H7 (cell line): ENCODE measurements around the gene GSN. TPM values are rescaled to one million over a fixed set of nuclear protein-coding genes. Genes with fewer than 3 reads are reported as not detected.

Source experiments
- DNase-seq: peaks from one replicate; pipeline ENCODE4 v3.0.0; 2012
- H3K27me3 ChIP-seq: 2 replicates; pipeline ENCODE4 v1.6.0; 2011; ENCODE audit warnings: mild to moderate bottlenecking, low read length; ENCODE audit not compliant: control insufficient read depth, insufficient read depth
- H3K36me3 ChIP-seq: replicated peaks from 2 replicates; pipeline ENCODE4 v1.5.1; 2011; ENCODE audit warnings: low read length; ENCODE audit not compliant: control insufficient read depth, insufficient read depth
- H3K4me3 ChIP-seq: 2 replicates; pipeline ENCODE4 v1.5.1; 2011; ENCODE audit warnings: low read depth, mild to moderate bottlenecking, control low read depth, low read length, moderate library complexity; ENCODE audit not compliant: insufficient read depth
- total RNA-seq: library from RNA; depleted of rRNA; stranded (reverse); fragments of >200 nt; shearing (Covaris generic); gene quantifications from 2 replicates; pipeline ENCODE4 v1.2.3, GENCODE V29; 2014

The GSN gene
- total RNA-seq, 1 experiment from 2014 or later, result 73.0 TPM

DNA sequence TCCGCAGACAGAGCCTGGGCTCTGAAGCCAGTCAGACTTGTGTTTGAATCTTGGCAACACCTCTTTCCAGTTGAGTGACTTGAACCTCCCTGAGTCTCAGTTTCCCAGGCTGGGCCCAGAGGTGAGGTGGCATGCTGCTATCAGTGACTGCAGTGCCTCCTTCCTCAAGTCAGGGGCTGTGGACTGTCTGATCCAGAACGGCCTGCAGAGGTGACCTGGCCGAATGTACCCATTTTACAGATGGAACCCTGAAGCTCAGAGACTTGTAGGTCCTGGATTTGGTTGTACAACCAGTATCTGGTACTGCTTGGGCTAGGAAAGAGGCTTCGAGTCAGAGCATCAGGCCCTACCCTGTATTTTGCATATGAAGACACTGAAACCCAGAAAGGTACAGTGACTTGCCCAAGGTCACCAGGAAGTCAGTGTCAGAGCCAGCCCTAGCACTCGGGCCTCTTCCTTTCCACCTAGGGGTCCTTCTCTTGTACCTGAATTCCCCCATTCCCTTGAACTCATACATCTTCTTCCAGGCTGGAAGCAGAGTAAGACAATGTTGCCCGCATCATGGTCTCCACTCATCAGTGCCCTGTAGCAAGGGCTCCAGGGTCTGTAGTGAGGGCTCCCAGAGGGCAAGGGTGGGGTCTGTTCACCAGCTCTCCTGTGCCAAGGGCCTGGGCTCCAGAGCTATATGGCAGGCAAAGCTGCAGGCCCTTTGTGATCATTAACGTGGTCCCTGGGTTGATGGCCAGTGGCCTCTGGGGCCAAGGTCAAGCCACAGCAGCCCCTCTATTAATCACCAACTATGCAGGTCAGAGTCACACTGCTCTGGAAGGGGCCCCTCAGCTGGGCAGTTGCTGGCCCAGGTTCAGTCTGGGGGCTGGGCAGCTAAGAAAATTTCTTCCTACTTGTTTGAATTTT lies 28.5 kb downstream of the GSN start:
- DNase-seq, result no peak
- H3K27me3 ChIP-seq, result peaks cover 18% of the 10 kb centered on the region
- no peaks in the 10 kb centered on the region for H3K36me3 ChIP-seq
- H3K4me3 ChIP-seq, result no peak overlapping the region

DNA sequence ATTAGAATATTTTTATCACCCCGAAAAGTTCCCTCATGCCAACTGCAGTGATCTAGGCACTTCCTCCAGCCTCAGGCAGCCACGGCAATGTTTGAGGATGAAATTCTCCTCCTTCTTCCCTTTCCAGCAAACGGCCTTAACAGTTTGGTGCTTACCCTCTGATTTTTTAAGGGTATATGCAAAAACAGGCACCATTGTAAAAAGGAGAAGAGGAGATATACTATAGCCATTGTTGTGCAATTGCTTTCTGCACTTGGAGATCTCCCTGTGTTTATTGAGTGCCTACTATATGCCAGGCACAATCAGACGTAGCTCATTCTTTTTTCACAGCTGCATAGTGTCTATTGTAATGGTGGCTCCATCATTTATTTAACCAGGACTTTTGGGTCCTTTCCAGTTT lies 29.4 kb downstream of the GSN start:
- H3K4me3 ChIP-seq, result no peak overlapping the region
- H3K27me3 ChIP-seq, result peaks cover 17% of the 10 kb centered on the region
- no peak for DNase-seq
- H3K36me3 ChIP-seq, result no peaks in the 10 kb centered on the region

DNA sequence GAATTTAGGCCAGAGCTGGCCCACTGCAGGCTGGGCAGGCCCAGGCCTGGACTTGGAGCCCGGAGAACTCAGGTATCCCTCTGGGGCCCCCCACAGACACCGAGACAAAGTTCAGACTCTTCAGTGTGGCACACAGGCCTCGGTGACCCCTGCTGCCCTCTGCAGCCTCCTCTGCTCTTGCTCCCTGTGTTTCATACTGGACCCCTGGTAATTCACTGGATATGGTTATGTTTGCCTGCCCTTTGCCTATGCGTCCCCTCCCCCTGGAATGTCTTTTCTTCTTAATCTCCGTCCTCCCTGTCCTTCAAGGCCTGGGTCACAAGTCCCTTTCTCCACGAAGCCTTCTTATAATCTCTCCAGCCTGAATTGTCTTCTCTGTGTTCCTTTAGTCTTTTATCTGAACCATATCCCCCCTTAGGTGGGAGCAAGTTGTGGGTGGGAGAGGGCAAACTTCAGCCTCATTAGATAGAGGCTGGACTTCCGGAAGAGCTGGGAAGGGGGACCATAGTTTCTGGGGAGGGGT lies 30.1 kb downstream of the GSN start:
- DNase-seq, result peak; percentile 60
- H3K36me3 ChIP-seq, result no peaks in the 10 kb centered on the region
- H3K27me3 ChIP-seq, result peaks cover 17% of the 10 kb centered on the region
- H3K4me3 ChIP-seq, result no peak overlapping the region

DNA sequence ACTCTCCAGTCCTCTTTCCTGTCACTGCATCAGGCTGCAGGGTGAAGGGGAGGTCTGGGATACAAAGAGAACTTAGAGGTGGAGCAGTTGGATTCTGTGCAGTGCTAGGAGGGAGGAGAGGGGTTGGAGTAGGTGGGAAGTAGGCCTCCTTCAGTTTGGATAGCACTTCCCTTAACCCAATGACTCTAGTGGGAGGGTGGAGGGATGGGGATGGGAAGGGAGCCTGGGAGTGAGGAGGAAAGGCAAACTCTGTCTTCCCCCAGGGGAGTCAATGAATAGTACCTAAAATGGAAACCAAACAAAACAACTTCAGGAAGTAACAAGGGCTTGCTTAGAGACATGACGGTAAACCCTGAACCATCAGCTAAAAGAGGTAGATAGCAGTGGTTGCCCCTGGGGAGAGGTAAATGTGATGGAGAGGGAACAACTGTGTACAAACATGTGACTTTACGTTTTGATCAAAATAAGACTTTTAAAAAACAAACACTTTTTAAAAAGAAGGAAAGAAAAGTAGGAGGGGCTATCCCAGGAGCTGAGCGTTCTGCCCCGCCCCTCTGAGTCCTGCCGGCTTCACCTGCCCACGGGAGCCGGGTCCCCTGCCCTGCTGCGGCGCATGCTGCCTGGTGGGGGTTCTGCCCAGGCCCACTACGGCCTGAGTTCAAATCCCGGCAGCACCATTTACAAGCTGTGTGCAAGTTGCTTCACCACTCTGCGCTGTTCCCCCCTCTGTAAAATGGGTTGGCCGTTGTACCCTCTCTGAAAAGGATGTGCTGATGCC lies 30.9 kb downstream of the GSN start:
- H3K27me3 ChIP-seq, result peaks cover 17% of the 10 kb centered on the region
- no peaks in the 10 kb centered on the region for H3K36me3 ChIP-seq
- peak overlapping the region; percentile 47 for H3K4me3 ChIP-seq
- DNase-seq, result peak; percentile 89

DNA sequence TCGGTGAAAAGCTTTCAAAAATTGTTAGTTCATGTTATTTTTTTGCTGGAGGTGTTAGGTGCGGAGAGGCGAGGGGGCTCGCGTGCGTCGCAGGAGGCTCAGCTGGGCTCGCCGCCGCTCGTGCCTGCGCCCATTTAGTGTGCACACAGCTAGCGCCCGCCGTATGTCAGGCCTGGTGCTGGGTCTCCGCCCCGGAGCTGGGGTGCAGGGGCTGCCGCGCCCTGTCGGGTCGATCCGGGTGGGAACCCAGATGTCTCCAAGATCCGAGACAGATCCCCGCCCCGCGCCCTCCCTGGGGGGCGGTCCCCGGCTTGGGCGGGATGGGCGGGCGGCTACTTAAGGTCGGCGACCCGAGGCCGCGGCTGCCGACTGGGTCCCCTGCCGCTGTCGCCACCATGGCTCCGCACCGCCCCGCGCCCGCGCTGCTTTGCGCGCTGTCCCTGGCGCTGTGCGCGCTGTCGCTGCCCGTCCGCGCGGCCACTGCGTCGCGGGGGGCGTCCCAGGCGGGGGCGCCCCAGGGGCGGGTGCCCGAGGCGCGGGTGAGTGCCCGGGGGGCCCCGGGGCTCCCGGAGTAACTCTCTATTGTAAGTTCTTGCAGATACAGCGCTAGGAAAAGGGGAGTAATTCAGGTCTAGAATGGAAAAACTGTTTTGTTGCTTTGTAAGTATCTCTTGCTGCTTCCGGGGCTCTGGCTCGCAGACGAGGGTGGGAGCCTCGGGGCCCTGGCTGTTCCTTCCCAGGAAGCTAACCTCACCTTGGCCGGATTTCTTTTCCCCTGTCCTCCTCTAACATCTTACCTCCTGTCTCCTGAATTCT lies 31.7 kb downstream of the GSN start:
- Histone ChIP-seq H3K27me3 (peaks cover 17% of the 10 kb centered on the region), H3K4me3 (peak overlapping the region; percentile 47), H3K36me3 (no peaks in the 10 kb centered on the region)
- peak; percentile 89 for DNase-seq

DNA sequence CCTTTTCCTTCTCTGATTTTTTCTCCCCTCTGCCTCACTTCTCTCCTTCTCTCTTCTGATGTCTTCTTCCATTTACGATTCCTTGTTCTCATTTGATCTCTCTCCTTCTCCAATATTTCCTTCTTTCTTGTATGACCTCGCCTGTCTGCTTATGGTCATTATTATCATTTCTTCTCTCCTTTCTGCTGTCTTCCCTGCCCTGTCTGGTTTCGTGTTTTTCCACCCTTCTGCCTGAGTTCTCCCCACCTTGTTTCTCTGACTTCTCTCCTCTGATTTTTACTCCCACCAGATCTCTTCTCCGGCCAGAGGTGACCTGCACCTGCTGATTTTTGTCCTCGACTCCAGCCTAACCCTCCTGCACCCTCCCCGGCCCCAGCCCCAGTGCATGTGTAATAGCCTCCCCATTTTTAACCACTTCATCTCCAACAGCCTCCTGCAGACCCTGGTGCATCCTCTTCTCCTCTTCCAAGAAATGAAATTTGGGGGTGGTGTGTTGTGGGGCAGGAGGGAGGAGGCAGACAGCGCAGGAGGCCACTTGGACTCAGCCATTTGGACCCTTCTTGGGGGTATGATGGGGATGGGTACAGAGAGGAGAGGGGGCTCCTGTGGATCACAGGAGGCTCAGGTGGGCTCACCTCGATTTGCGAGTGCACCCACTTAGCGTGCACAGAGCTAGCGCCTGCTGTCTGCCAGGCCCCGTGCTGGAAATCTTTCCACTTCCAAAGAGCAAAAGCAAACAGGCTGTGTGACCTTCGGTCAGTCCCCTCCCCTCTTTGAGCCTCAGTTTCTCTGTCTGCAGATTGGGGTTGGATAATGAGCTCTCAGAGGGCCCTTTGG lies 32.5 kb downstream of the GSN start:
- H3K27me3 ChIP-seq, result peaks cover 17% of the 10 kb centered on the region
- H3K4me3 ChIP-seq, result peak overlapping the region; percentile 47
- H3K36me3 ChIP-seq, result no peaks in the 10 kb centered on the region
- no peak for DNase-seq

DNA sequence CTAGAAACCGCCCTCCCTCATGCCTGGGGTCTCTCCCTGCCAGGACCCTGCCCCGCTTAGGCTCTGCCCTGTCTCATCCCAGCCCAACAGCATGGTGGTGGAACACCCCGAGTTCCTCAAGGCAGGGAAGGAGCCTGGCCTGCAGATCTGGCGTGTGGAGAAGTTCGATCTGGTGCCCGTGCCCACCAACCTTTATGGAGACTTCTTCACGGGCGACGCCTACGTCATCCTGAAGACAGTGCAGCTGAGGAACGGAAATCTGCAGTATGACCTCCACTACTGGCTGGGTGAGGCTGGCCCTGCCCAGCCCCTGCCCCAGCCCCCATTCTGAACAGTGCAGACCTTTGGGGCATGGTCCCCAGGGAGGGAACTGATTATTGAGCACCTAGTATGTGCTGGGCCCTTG lies 33.9 kb downstream of the GSN start:
- no peak for DNase-seq
- H3K4me3 ChIP-seq, result no peak overlapping the region
- H3K27me3 ChIP-seq, result peaks cover 17% of the 10 kb centered on the region
- no peaks in the 10 kb centered on the region for H3K36me3 ChIP-seq

DNA sequence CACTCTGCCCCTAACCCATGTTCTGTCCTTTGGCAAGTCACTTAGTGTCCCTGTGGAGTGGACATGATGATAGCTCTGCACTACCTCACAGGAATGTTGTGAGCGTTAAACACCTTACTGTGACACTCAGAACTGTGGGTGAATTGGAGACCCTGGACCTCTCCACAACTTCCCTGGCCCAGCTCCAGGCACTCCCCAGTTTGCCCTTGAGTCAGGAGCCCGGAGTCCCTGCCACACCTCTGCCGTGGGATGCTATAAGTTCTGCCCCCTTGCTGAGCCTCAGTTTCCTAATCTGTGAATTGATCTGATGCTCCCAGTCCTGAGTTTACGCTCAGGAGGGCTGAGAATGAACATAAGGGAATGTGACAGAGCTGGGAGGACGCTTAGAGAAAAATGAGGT lies 34.4 kb downstream of the GSN start:
- no peaks in the 10 kb centered on the region for H3K36me3 ChIP-seq
- DNase-seq, result no peak
- H3K27me3 ChIP-seq, result peaks cover 17% of the 10 kb centered on the region
- H3K4me3 ChIP-seq, result no peak overlapping the region

DNA sequence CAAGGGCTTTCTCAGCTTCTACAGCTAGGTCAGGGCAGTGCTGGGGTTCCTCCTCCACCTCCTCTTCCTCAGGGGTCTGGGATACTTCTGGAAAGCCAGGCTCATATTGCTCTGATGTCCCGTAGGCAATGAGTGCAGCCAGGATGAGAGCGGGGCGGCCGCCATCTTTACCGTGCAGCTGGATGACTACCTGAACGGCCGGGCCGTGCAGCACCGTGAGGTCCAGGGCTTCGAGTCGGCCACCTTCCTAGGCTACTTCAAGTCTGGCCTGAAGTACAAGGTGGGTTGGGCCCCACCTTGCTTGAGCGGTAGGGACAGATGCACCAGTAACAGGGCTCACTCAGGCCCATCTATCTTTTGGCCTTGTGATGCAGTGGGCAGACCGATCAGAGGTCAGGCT lies 34.8 kb downstream of the GSN start:
- no peak for DNase-seq
- H3K36me3 ChIP-seq, result no peaks in the 10 kb centered on the region
- H3K27me3 ChIP-seq, result peaks cover 17% of the 10 kb centered on the region
- no peak overlapping the region for H3K4me3 ChIP-seq

DNA sequence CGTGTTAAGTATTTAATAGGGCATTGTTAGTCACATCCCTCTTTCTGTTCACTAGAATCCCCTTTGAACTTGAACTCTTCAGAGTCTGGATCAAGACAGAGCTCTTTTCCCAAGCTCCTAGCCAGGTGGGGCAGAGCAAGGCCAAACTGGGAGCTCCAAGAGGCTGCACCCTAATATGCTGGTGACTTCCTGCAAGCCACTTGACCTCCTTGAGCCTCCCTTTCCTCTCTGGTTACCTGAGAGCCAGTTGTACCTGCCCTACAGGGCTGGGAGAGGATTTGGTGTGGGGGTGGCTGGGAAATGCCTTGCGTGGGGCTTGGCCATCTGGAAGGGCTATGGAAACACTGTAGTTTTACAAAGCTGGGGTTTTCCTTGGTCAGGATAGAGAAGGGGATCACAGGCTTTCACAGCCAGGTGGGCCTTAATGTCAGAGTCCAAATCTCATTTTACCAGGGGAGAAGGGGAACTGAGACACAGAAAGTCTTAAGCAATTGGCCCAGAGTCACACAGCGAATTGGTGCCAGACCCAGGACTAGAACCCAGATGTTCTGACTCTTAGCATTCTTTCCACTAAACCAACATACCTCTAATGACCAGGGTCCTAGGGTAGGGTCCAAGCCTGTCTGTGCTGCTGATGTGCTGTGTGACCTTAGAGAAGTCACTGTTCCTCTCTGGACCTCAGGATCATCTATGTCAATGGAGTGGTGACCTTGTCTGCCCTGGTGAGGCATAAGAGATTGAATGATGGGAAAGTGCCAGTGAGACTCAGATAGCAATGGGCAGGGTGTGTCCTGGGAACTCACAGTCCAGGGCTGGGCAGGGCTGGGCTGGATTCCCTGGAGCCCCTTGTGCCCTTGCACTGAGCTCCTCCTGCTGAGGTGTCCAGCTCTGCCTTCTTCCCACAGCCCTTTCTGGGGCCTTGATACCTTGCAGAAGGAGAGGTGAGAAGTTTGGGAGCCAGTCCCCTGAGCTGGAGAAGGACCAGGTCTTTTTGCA lies 35.8 kb downstream of the GSN start:
- DNase-seq, result no peak
- H3K4me3 ChIP-seq, result no peak overlapping the region
- no peaks in the 10 kb centered on the region for H3K36me3 ChIP-seq
- H3K27me3 ChIP-seq, result peaks cover 17% of the 10 kb centered on the region

DNA sequence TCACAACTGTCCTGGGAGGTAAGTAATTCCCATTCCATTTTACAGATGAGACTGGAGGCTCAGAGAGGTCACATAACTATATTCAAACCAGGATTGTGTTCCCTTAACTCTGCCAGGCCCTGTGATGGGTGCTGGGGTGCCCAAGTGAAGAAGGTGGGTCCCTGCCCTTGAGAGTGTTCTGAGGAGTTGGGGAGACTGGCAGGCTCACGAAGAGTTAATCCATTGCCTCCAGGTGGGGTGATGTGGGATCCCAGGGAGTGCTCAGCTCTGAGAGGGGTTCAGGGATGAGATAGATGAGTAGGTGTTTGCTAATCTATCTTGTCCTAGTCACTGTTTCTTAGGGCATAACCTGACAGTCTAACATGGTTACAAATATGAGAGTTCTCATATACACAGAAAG lies 36.7 kb downstream of the GSN start:
- Histone ChIP-seq H3K36me3 (no peaks in the 10 kb centered on the region), H3K27me3 (peaks cover 17% of the 10 kb centered on the region), H3K4me3 (no peak overlapping the region)
- DNase-seq, result no peak

DNA sequence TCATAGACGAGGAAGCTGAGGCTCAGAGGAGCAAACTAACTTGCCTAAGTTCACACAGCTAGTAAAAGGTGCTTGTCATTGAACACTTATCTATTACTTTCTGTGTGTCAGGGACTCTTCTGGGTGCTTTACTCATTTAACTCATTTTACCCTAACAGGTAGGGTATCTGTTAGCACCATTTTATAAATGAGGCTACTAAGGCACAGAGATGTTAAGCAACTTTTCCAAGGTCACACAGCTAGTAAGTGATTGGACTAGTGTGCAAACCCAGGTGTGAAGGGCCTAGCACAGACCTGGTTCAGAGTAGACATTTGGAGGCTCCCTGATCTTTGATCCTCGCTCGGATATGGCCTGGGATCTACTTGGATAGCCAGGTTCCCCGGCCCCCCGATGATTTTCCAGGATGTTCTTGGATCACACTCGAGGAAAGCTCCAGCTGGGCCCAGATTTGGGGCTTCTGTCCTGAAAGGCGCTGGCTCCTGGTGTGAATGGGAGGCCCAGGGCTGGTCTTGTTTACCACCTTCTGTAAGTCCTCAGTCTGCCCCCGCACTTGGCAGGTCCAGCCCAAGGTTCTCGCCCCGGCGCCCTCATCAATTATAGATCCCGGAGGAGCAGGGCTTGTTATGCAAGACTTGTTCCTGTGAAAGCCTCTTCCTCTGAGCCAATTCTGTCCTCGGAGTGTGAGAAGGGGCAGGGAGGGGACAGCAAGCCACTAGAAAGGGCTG lies 37.5 kb downstream of the GSN start:
- Histone ChIP-seq H3K27me3 (peaks cover 11% of the 10 kb centered on the region), H3K36me3 (no peaks in the 10 kb centered on the region), H3K4me3 (no peak overlapping the region)
- DNase-seq, result no peak
